Measurements from ENCODE around the gene ZFP36L2. TPM values are rescaled to one million over a fixed set of nuclear protein-coding genes. Genes with fewer than 3 reads are reported as not detected.

Gene ZFP36L2
- total and polyA plus RNA-seq, 10 of the 15 experiments (the other 5 are each of a cell fraction or from before 2014, with no cell fraction given) = 4.3 to 64.9 (median 19.5) TPM

GRCh38 chr2:43270461-43270860 is 44.1 kb upstream of the ZFP36L2 start:
- no peak overlapping the region for H3K27ac ChIP-seq (ENCODE audit: control insufficient read depth, insufficient read depth)
- no peak overlapping the region for H3K4me2 ChIP-seq (ENCODE audit: control insufficient read depth, insufficient read depth)
- peaks cover 10% of the 10 kb centered on the region for H3K4me1 ChIP-seq (ENCODE audit: control insufficient read depth, insufficient read depth, low read length)
- H3K9ac ChIP-seq (ENCODE audit: control insufficient read depth, insufficient read depth, low read length) = no peak overlapping the region
- H3K36me3 ChIP-seq (ENCODE audit: control insufficient read depth in 2 of 2, insufficient read depth in 2 of 2, low read length in 1 of 2) = peaks cover 0 to 3% of the 10 kb centered on the region in 2 experiments; a peak in 2 of 4 replicates
- H4K20me1 ChIP-seq (ENCODE audit: control insufficient read depth, insufficient read depth) = no peaks in the 10 kb centered on the region
- TF ChIP-seq ZBTB4 (CRISPR knock-in tag; IDR thresholded peaks at IDR 0.05) (no peak), STAT1 (conservative IDR thresholded peaks at IDR 0.05) (no peak), NR2F1 (conservative IDR thresholded peaks at IDR 0.05) (no peak), ATF7 (IDR thresholded peaks at IDR 0.05; ENCODE audit: low read depth) (no peak), CBX3 (IDR thresholded peaks at IDR 0.05; ENCODE audit: borderline replicate concordance, low read depth) (no peak), EZH2 (IDR thresholded peaks at IDR 0.05; ENCODE audit: borderline replicate concordance, control insufficient read depth, low read depth, low read length) (no peak), HDGF (IDR thresholded peaks at IDR 0.05) (no peak), CHD1 (IDR thresholded peaks at IDR 0.05; ENCODE audit: low read depth, low read length) (no peak), CREB1 (IDR thresholded peaks at IDR 0.05; ENCODE audit: low read depth) (no peak), ATF3 (IDR thresholded peaks at IDR 0.05; ENCODE audit: borderline replicate concordance, extremely low read depth, low read depth, low read length) (no peak), JUND (IDR thresholded peaks at IDR 0.05; ENCODE audit: low read depth, low read length) (no peak), ZNF207 (IDR thresholded peaks at IDR 0.05; ENCODE audit: borderline replicate concordance) (no peak), ATF2 (IDR thresholded peaks at IDR 0.05; ENCODE audit: low read length) (no peak), BACH1 (IDR thresholded peaks at IDR 0.05; ENCODE audit: borderline replicate concordance) (no peak), E2F4 (IDR thresholded peaks at IDR 0.05; ENCODE audit: low read depth, low read length) (no peak), CTCF (IDR thresholded peaks at IDR 0.05 in 2 of 3, conservative IDR thresholded peaks at IDR 0.05 in 1 of 3; ENCODE audit: control insufficient read depth in 2 of 3, extremely low read depth in 1 of 3, insufficient read depth in 1 of 3, low read depth in 3 of 3, low read length in 3 of 3) (no peak), CBFB (IDR thresholded peaks at IDR 0.05; ENCODE audit: low read depth) (no peak)
- ATAC-seq (no peak), FAIRE-seq (no peak), DNase-seq (ENCODE audit: low read depth, low spot score) (no peak)
- in situ Hi-C loops (cut with MboI) (no loop called here), intact Hi-C loops (cut with micrococcal nuclease; ENCODE audit: unreplicated experiment) (no loop called here)
- ChIA-PET SMC1A (ENCODE audit: uncharacterized antibody, unreplicated experiment) (interaction anchor here (1.8 kb wide), 1 partner anchor 30 kb away, joined by 5 read pairs; no protein-coding TSS in a partner anchor), RAD21 (ENCODE audit: unreplicated experiment) (interaction anchor here (1.1 to 1.4 kb wide), 2 partner anchors 41 to 156 kb away, joined by 3 to 4 read pairs; no protein-coding TSS in a partner anchor), POLR2A (interaction anchor here (0.5 kb wide), 1 partner anchor 189 kb away, joined by 3 read pairs; no protein-coding TSS in a partner anchor), CTCF (interaction anchor here (1.5 to 2.6 kb wide), 3 partner anchors 11 to 48 kb away, joined by 3 to 6 read pairs (median 6); no protein-coding TSS in a partner anchor)
- no peaks in the 10 kb centered on the region for H3K9me3 ChIP-seq (replicated peaks; ENCODE audit: control insufficient read depth, insufficient read depth, low read length)
- no peak overlapping the region for H3K4me3 ChIP-seq
- H3K79me2 ChIP-seq (ENCODE audit: control insufficient read depth, insufficient read depth, low read length) = no peaks in the 10 kb centered on the region
- no peak overlapping the region for H2AFZ ChIP-seq (ENCODE audit: control insufficient read depth, low read depth, low read length)
- WGBS (ENCODE audit: insufficient coverage, insufficient replicate concordance, low lambda C conversion rate, missing lambda C conversion rate) = 92% methylated on average over 2 of the region's 2 CpGs
- no TSS peak for BruUV-seq (replicated peaks)
- no peaks in the 10 kb centered on the region for H3K27me3 ChIP-seq (replicated peaks in 1 of 2; ENCODE audit: control insufficient read depth in 2 of 2, insufficient read depth in 2 of 2, low read length in 1 of 2)
